SK-N-SH (cell line): ENCODE data around the gene KRTAP3-2. TPM values are rescaled to one million over a fixed set of nuclear protein-coding genes. Genes with fewer than 3 reads are reported as not detected.

ENCODE experiments used
- CTCF ChIA-PET: fragments of 300-600, 350-600 bp; formaldehyde crosslinking; extraction: SDS; loops from one replicate; lab custom pipeline; 2021; lab: Yijun Ruan, JAX
- POLR2A ChIA-PET: fragments of 350-600 bp; sonication (Branson Sonifier 250); formaldehyde crosslinking; extraction: SDS; loops from one replicate; lab custom pipeline; 2020; ENCODE audit warnings: antibody characterized with exemption, inconsistent platforms; lab: Yijun Ruan, JAX
- DNase-seq: peaks from one replicate; pipeline ENCODE4 v3.0.0; 2012
- H2AFZ ChIP-seq: fragments of 200-600 bp; sonication (generic); 2 replicates; pipeline ENCODE4 v1.8.1; 2016; ENCODE audit warnings: antibody characterized with exemption, mild to moderate bottlenecking, low read depth
- H3F3A ChIP-seq: fragments of 200-600 bp; sonication (generic); replicated peaks from 2 replicates; pipeline ENCODE3; 2016; ENCODE audit warnings: antibody characterized with exemption, mild to moderate bottlenecking; ENCODE audit not compliant: insufficient read depth
- H3K27ac ChIP-seq, 2 experiments: fragments of 200-500 bp in 1 of 2; fragments of 200-600 bp in 1 of 2; sonication (Bioruptor generic) in 1 of 2; sonication (generic), shearing (Covaris generic) in 1 of 2; 2 replicates each; pipeline versions ENCODE4 v1.5.1 to v1.6.1; 2014 to 2016; ENCODE audit warnings: low read depth in 2 of 2, inconsistent platforms in 1 of 2, low read length in 1 of 2, mild to moderate bottlenecking in 1 of 2, mixed read lengths in 1 of 2
- H3K27me3 ChIP-seq: fragments of 200-600 bp; sonication (generic), shearing (Covaris generic); 2 replicates; pipeline ENCODE4 v1.6.1; 2016; ENCODE audit warnings: mixed run types; ENCODE audit not compliant: insufficient read depth
- H3K36me3 ChIP-seq, 2 experiments: fragments of 200-500 bp in 1 of 2; fragments of 200-600 bp in 1 of 2; sonication (Bioruptor generic) in 1 of 2; sonication (generic) in 1 of 2; replicated peaks in 1 of 2; 2 replicates each; pipeline versions ENCODE3 to v1.5.1; 2014 to 2016; ENCODE audit warnings: low read length in 1 of 2, mild to moderate bottlenecking in 1 of 2; ENCODE audit not compliant: insufficient read depth in 2 of 2, control insufficient read depth in 1 of 2
- H3K4me1 ChIP-seq, 2 experiments: fragments of 200-500 bp in 1 of 2; fragments of 200-600 bp in 1 of 2; sonication (Bioruptor generic) in 1 of 2; sonication (generic), shearing (Covaris generic) in 1 of 2; 2 replicates each; pipeline versions ENCODE4 v1.5.1 to v1.6.1; 2014 to 2016; ENCODE audit warnings: low read depth in 1 of 2, low read length in 1 of 2, mixed run types in 1 of 2; ENCODE audit not compliant: insufficient read depth in 2 of 2, control insufficient read depth in 1 of 2
- H3K4me2 ChIP-seq: fragments of 200-600 bp; sonication (generic), shearing (Covaris generic); 2 replicates; pipeline ENCODE4 v1.6.1; 2017; ENCODE audit warnings: mixed run types
- H3K4me3 ChIP-seq, 2 experiments: fragments of 200-500 bp in 1 of 2; fragments of 200-600 bp in 1 of 2; sonication (Bioruptor generic) in 1 of 2; sonication (generic), shearing (Covaris generic) in 1 of 2; 2 replicates each; pipeline versions ENCODE4 v1.5.1 to v1.8.1; 2014 to 2016; ENCODE audit warnings: low read depth in 2 of 2, inconsistent platforms in 1 of 2, low read length in 1 of 2, mild to moderate bottlenecking in 1 of 2, mixed read lengths in 1 of 2, moderate library complexity in 1 of 2
- H3K79me2 ChIP-seq: fragments of 200-600 bp; sonication (generic); 2 replicates; pipeline ENCODE4 v1.8.1; 2017; ENCODE audit warnings: mild to moderate bottlenecking; ENCODE audit not compliant: insufficient read depth
- H3K9ac ChIP-seq: fragments of 200-600 bp; sonication (generic); 2 replicates; pipeline ENCODE4 v1.6.1; 2017; ENCODE audit warnings: mixed run types
- H3K9me2 ChIP-seq: fragments of 200-600 bp; sonication (generic); 2 replicates; pipeline ENCODE4 v1.6.1; 2017; ENCODE audit warnings: mixed run types
- H3K9me3 ChIP-seq: fragments of 200-600 bp; sonication (generic); 2 replicates; pipeline ENCODE4 v1.6.1; 2017; ENCODE audit warnings: mixed run types, mild to moderate bottlenecking, moderate library complexity
- H4K20me1 ChIP-seq: fragments of 200-600 bp; sonication (generic); 2 replicates; pipeline ENCODE4 v1.6.1; 2017; ENCODE audit warnings: mild to moderate bottlenecking, mixed run types; ENCODE audit not compliant: insufficient read depth
- ELF1 ChIP-seq: IDR thresholded peaks from 2 replicates; pipeline ENCODE4 v1.4.0; 2012
- EP300 ChIP-seq, 2 experiments: IDR thresholded peaks; 2 replicates each; pipeline versions ENCODE4 v1.4.0 to v1.6.1; 2012; ENCODE audit warnings: borderline replicate concordance in 1 of 2, low read depth in 1 of 2, low read length in 1 of 2
- FOSL2 ChIP-seq: IDR thresholded peaks from 2 replicates; pipeline ENCODE4 v1.4.0; 2012; ENCODE audit warnings: low read depth, mild to moderate bottlenecking, moderate library complexity, borderline replicate concordance
- FOXM1 ChIP-seq: IDR thresholded peaks from 2 replicates; pipeline ENCODE4 v1.4.0; 2012; ENCODE audit warnings: low read depth, mild to moderate bottlenecking
- GABPA ChIP-seq: IDR thresholded peaks from 2 replicates; pipeline ENCODE4 v1.4.0; 2012; ENCODE audit warnings: low read depth, mild to moderate bottlenecking
- GATA2 ChIP-seq: sonication (generic); formaldehyde crosslinking; IDR thresholded peaks from 2 replicates; pipeline ENCODE4 v1.5.0; 2020; ENCODE audit warnings: mild to moderate bottlenecking, missing genetic modification reagents
- JUND ChIP-seq: IDR thresholded peaks from 2 replicates; pipeline ENCODE4 v1.4.0; 2012
- MAX ChIP-seq: IDR thresholded peaks from 2 replicates; pipeline ENCODE4 v1.4.0; 2012; ENCODE audit warnings: low read depth
- POLR2AphosphoS5 ChIP-seq: IDR thresholded peaks from 2 replicates; pipeline ENCODE4 v1.6.1; 2012; ENCODE audit warnings: low read depth, low read length
- RAD21 ChIP-seq: IDR thresholded peaks from 2 replicates; pipeline ENCODE4 v1.6.1; 2012; ENCODE audit warnings: mild to moderate bottlenecking, low read length
- RCOR1 ChIP-seq: fragments of 150-350 bp; IDR thresholded peaks from 2 replicates; pipeline ENCODE4 v1.6.1; 2017; ENCODE audit warnings: antibody characterized with exemption, low read length
- RFX5 ChIP-seq: IDR thresholded peaks from 2 replicates; pipeline ENCODE4 v1.6.1; 2012; ENCODE audit warnings: mild to moderate bottlenecking, improper control_type of control experiment, low read length
- RXRA ChIP-seq: IDR thresholded peaks from 2 replicates; pipeline ENCODE4 v1.4.0; 2012; ENCODE audit warnings: low read depth, mild to moderate bottlenecking, borderline replicate concordance
- SIN3A ChIP-seq: IDR thresholded peaks from 2 replicates; pipeline ENCODE4 v1.6.1; 2012; ENCODE audit warnings: low read depth, mild to moderate bottlenecking, low read length, moderate library complexity, borderline replicate concordance
- SMC3 ChIP-seq: IDR thresholded peaks from 2 replicates; pipeline ENCODE4 v1.6.1; 2012; ENCODE audit warnings: low read depth, low read length, improper control_type of control experiment
- TCF12 ChIP-seq: IDR thresholded peaks from 2 replicates; pipeline ENCODE4 v1.4.0; 2012
- TEAD4 ChIP-seq: IDR thresholded peaks from 2 replicates; pipeline ENCODE4 v1.4.0; 2012; ENCODE audit warnings: mild to moderate bottlenecking, borderline replicate concordance; ENCODE audit not compliant: insufficient read depth
- USF1 ChIP-seq: IDR thresholded peaks from 2 replicates; pipeline ENCODE4 v1.4.0; 2012; ENCODE audit warnings: low read depth, borderline replicate concordance
- USF2 ChIP-seq: fragments of 150-350 bp; IDR thresholded peaks from 2 replicates; pipeline ENCODE4 v1.6.1; 2017; ENCODE audit warnings: antibody characterized with exemption, low read length, low read depth, borderline replicate concordance
- WGBS: methylation state at CpG from one replicate; pipeline ENCODE4 v1.1.6; 2017; ENCODE audit warnings: low lambda C conversion rate; 5-methylcytosine and 5-hydroxymethylcytosine counted together
- polyA plus RNA-seq, 3 experiments: library from polyadenylated mRNA; depleted of rRNA; stranded (reverse); fragments of >200 nt; gene quantifications; 2 replicates each; pipeline ENCODE4 v1.2.3, GENCODE V29; 2012
- TF ChIP-seq, protein P1 (sequence below): IDR thresholded peaks from 2 replicates; pipeline ENCODE4; 2012
- TF ChIP-seq, protein P2 (sequence below): IDR thresholded peaks from 2 replicates; pipeline ENCODE4 v1.4.0; 2012; ENCODE audit warnings: low read depth, borderline replicate concordance
- TF ChIP-seq, protein P3 (sequence below): fragments of 200-600 bp; sonication (generic); IDR thresholded peaks from 2 replicates; pipeline ENCODE4 v1.6.1; 2017; ENCODE audit warnings: antibody characterized with exemption, mild to moderate bottlenecking, moderate library complexity

Gene KRTAP3-2
- polyA plus RNA-seq, 1 of the 3 experiments (the other 2 are of a cell fraction), result not detected

GRCh38 chr17:40993084-40993483 lies 6.6 kb downstream of the KRTAP3-2 start:
- H2AFZ ChIP-seq, result no peak overlapping the region
- no peak overlapping the region for H3K4me3 ChIP-seq
- 18% methylated on average over 2 of the region's 2 CpGs for WGBS
- no peaks in the 10 kb centered on the region for H3K36me3 ChIP-seq
- H3K4me1 ChIP-seq, result no peaks in the 10 kb centered on the region
- ChIA-PET POLR2A (no interaction called here), CTCF (no interaction called here)
- H3K9me3 ChIP-seq, result no peaks in the 10 kb centered on the region
- TF ChIP-seq RFX5, result no peak
- no peak for TF ChIP-seq RXRA
- no peak for TF ChIP-seq FOXM1
- TF ChIP-seq RCOR1, result no peak
- TF ChIP-seq, protein P1, sequence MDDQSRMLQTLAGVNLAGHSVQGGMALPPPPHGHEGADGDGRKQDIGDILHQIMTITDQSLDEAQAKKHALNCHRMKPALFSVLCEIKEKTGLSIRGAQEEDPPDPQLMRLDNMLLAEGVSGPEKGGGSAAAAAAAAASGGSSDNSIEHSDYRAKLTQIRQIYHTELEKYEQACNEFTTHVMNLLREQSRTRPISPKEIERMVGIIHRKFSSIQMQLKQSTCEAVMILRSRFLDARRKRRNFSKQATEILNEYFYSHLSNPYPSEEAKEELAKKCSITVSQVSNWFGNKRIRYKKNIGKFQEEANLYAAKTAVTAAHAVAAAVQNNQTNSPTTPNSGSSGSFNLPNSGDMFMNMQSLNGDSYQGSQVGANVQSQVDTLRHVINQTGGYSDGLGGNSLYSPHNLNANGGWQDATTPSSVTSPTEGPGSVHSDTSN, result no peak
- no peak for TF ChIP-seq USF2
- no peak for TF ChIP-seq POLR2AphosphoS5
- no peak for TF ChIP-seq SMC3
- no peak for TF ChIP-seq EP300 (IDR thresholded peaks at IDR 0.05; ENCODE audit: borderline replicate concordance in 1 of 2, low read depth in 1 of 2, low read length in 1 of 2)
- TF ChIP-seq SIN3A, result no peak
- H3K27ac ChIP-seq, result no peak overlapping the region
- H3F3A ChIP-seq, result no peaks in the 10 kb centered on the region
- H3K27me3 ChIP-seq, result peaks cover 32% of the 10 kb centered on the region
- DNase-seq, result no peak
- H3K9me2 ChIP-seq, result no peaks in the 10 kb centered on the region; the same call in 1 of the 2 replicates
- H3K79me2 ChIP-seq, result no peaks in the 10 kb centered on the region
- no peaks in the 10 kb centered on the region for H4K20me1 ChIP-seq
- no peak overlapping the region for H3K4me2 ChIP-seq
- H3K9ac ChIP-seq, result no peak overlapping the region

DNA sequence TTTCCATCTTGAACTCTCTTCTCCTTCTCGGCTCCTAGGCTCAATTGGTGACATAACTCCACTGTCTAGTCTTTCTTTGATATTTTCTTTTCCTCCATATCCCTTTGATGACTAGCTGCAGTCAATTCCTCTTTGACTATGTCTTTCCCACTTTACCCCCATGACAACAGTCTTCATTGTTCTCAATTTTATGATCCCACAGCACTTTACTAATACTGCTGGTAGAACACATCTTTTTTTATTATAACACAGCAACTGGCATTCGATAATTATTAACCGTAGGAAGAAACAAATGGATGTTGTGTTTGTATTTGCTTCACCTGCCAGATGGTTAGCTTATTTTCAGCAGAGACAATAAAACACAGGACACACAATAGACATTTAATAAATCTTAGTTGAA lies 7.0 kb downstream of the KRTAP3-2 start:
- Histone ChIP-seq H3K4me1 (no peaks in the 10 kb centered on the region), H3K36me3 (no peaks in the 10 kb centered on the region), H3F3A (no peaks in the 10 kb centered on the region), H2AFZ (no peak overlapping the region), H3K4me2 (no peak overlapping the region), H3K9ac (no peak overlapping the region), H3K9me2 (no peaks in the 10 kb centered on the region; the same call in 1 of the 2 replicates), H4K20me1 (no peaks in the 10 kb centered on the region), H3K9me3 (no peaks in the 10 kb centered on the region), H3K27me3 (peaks cover 36% of the 10 kb centered on the region), H3K27ac (no peak overlapping the region), H3K79me2 (no peaks in the 10 kb centered on the region), H3K4me3 (no peak overlapping the region)
- WGBS, result 15% methylated on average over 3 of the region's 3 CpGs
- CTCF ChIA-PET, result no interaction called here
- no peak for TF ChIP-seq GATA2 (CRISPR knock-in tag)
- no peak for TF ChIP-seq USF2
- no peak for TF ChIP-seq TEAD4
- no peak for TF ChIP-seq FOXM1
- TF ChIP-seq, protein P2, sequence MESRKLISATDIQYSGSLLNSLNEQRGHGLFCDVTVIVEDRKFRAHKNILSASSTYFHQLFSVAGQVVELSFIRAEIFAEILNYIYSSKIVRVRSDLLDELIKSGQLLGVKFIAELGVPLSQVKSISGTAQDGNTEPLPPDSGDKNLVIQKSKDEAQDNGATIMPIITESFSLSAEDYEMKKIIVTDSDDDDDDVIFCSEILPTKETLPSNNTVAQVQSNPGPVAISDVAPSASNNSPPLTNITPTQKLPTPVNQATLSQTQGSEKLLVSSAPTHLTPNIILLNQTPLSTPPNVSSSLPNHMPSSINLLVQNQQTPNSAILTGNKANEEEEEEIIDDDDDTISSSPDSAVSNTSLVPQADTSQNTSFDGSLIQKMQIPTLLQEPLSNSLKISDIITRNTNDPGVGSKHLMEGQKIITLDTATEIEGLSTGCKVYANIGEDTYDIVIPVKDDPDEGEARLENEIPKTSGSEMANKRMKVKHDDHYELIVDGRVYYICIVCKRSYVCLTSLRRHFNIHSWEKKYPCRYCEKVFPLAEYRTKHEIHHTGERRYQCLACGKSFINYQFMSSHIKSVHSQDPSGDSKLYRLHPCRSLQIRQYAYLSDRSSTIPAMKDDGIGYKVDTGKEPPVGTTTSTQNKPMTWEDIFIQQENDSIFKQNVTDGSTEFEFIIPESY, result no peak
- no peak for TF ChIP-seq FOSL2
- no peak for TF ChIP-seq ELF1
- TF ChIP-seq TCF12, result no peak
- TF ChIP-seq RAD21, result no peak
- TF ChIP-seq SIN3A, result no peak
- TF ChIP-seq, protein P3, sequence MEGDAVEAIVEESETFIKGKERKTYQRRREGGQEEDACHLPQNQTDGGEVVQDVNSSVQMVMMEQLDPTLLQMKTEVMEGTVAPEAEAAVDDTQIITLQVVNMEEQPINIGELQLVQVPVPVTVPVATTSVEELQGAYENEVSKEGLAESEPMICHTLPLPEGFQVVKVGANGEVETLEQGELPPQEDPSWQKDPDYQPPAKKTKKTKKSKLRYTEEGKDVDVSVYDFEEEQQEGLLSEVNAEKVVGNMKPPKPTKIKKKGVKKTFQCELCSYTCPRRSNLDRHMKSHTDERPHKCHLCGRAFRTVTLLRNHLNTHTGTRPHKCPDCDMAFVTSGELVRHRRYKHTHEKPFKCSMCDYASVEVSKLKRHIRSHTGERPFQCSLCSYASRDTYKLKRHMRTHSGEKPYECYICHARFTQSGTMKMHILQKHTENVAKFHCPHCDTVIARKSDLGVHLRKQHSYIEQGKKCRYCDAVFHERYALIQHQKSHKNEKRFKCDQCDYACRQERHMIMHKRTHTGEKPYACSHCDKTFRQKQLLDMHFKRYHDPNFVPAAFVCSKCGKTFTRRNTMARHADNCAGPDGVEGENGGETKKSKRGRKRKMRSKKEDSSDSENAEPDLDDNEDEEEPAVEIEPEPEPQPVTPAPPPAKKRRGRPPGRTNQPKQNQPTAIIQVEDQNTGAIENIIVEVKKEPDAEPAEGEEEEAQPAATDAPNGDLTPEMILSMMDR, result no peak
- no peak for TF ChIP-seq MAX
- TF ChIP-seq RFX5, result no peak
- no peak for TF ChIP-seq JUND
- TF ChIP-seq SMC3, result no peak
- no peak for TF ChIP-seq USF1
- no peak for TF ChIP-seq GABPA
- DNase-seq, result no peak
- POLR2A ChIA-PET, result no interaction called here
